Chondrocyte (in vitro differentiated cells): ENCODE measurements around the gene GSK3B. TPM values are rescaled to one million over a fixed set of nuclear protein-coding genes. Genes with fewer than 3 reads are reported as not detected.

Experiments
- DNase-seq: peaks from one replicate; pipeline ENCODE4 v3.0.0; 2021; ENCODE audit warnings: mixed read lengths, low spot score
- H3K27ac Mint-ChIP-seq: one replicate; pipeline ENCODE4 v1.8.0; 2021; ENCODE audit warnings: mild to moderate bottlenecking, moderate library complexity, mixed read lengths; ENCODE audit not compliant: unreplicated experiment
- H3K27me3 Mint-ChIP-seq: 2 replicates; pipeline ENCODE4 v1.8.0; 2021; ENCODE audit warnings: low read depth, mixed read lengths
- H3K36me3 Mint-ChIP-seq: 2 replicates; pipeline ENCODE4 v1.8.0; 2021; ENCODE audit warnings: low read depth, mixed read lengths
- H3K4me1 Mint-ChIP-seq: 2 replicates; pipeline ENCODE4 v1.8.0; 2021; ENCODE audit warnings: low read depth, mild to moderate bottlenecking, mixed read lengths
- H3K4me3 Mint-ChIP-seq: one replicate; pipeline ENCODE4 v1.8.0; 2021; ENCODE audit warnings: mild to moderate bottlenecking, moderate library complexity, mixed read lengths; ENCODE audit not compliant: unreplicated experiment
- H3K9me3 Mint-ChIP-seq: 2 replicates; pipeline ENCODE4 v1.8.0; 2021; ENCODE audit warnings: low read depth, mixed read lengths
- CTCF ChIP-seq: fragments of 200-600 bp; sonication (generic); IDR thresholded peaks from 2 replicates; pipeline ENCODE4 v1.5.0; 2021; ENCODE audit warnings: antibody characterized with exemption, mild to moderate bottlenecking, moderate library complexity
- total RNA-seq: library from RNA; stranded (reverse); gene quantifications from 3 replicates; pipeline ENCODE4 v1.2.1, GENCODE V29; 2021

GSK3B gene
- total RNA-seq, 1 donor from 2014 or later = 73.0 TPM

- H3K27ac Mint-ChIP-seq = no peak overlapping the region
- TF ChIP-seq CTCF = no peak
- H3K36me3 Mint-ChIP-seq = no peaks in the 10 kb centered on the region
- H3K4me1 Mint-ChIP-seq = peaks cover 47% of the 10 kb centered on the region
- DNase-seq = no peak
- no peaks in the 10 kb centered on the region for H3K27me3 Mint-ChIP-seq
- no peaks in the 10 kb centered on the region for H3K9me3 Mint-ChIP-seq
- H3K4me3 Mint-ChIP-seq = no peak overlapping the region
These were observed 23.8 kb downstream of the GSK3B start for GRCh38 chr3:120070263-120070981.

GRCh38 chr3:120067083-120067482 is 27.2 kb downstream of the GSK3B start:
- H3K27me3 Mint-ChIP-seq = no peaks in the 10 kb centered on the region
- H3K4me1 Mint-ChIP-seq = peaks cover 39% of the 10 kb centered on the region
- no peak overlapping the region for H3K4me3 Mint-ChIP-seq
- H3K36me3 Mint-ChIP-seq = no peaks in the 10 kb centered on the region
- DNase-seq = no peak
- no peak for TF ChIP-seq CTCF
- no peaks in the 10 kb centered on the region for H3K9me3 Mint-ChIP-seq
- H3K27ac Mint-ChIP-seq = no peak overlapping the region

- no peak for TF ChIP-seq CTCF
- Mint-ChIP-seq H3K4me3 (no peak overlapping the region), H3K27me3 (no peaks in the 10 kb centered on the region), H3K9me3 (no peaks in the 10 kb centered on the region), H3K4me1 (peaks cover 35% of the 10 kb centered on the region), H3K27ac (no peak overlapping the region), H3K36me3 (no peaks in the 10 kb centered on the region)
- no peak for DNase-seq
These were observed 27.6 kb downstream of the GSK3B start for GRCh38 chr3:120066634-120067033.

GRCh38 chr3:120064641-120065040 is 29.6 kb downstream of the GSK3B start:
- DNase-seq = no peak
- H3K9me3 Mint-ChIP-seq = no peaks in the 10 kb centered on the region
- H3K27ac Mint-ChIP-seq = no peak overlapping the region
- no peaks in the 10 kb centered on the region for H3K27me3 Mint-ChIP-seq
- H3K4me3 Mint-ChIP-seq = no peak overlapping the region
- no peaks in the 10 kb centered on the region for H3K36me3 Mint-ChIP-seq
- no peak for TF ChIP-seq CTCF
- peaks cover 24% of the 10 kb centered on the region for H3K4me1 Mint-ChIP-seq

GRCh38 chr3:120062474-120062873 is 31.8 kb downstream of the GSK3B start:
- no peak overlapping the region for H3K27ac Mint-ChIP-seq
- no peak overlapping the region for H3K4me3 Mint-ChIP-seq
- no peaks in the 10 kb centered on the region for H3K27me3 Mint-ChIP-seq
- no peak for TF ChIP-seq CTCF
- H3K4me1 Mint-ChIP-seq = peaks cover 18% of the 10 kb centered on the region
- DNase-seq = no peak
- no peaks in the 10 kb centered on the region for H3K9me3 Mint-ChIP-seq
- no peaks in the 10 kb centered on the region for H3K36me3 Mint-ChIP-seq
